SK-N-SH (cell line): Measurements from ENCODE around the gene SETBP1. TPM values are rescaled to one million over a fixed set of nuclear protein-coding genes. Genes with fewer than 3 reads are reported as not detected.

Source experiments
- CTCF ChIA-PET: fragments of 300-600, 350-600 bp; formaldehyde crosslinking; extraction: SDS; loops from one replicate; lab custom pipeline; 2021; lab: Yijun Ruan, JAX
- POLR2A ChIA-PET: fragments of 350-600 bp; sonication (Branson Sonifier 250); formaldehyde crosslinking; extraction: SDS; loops from one replicate; lab custom pipeline; 2020; ENCODE audit warnings: antibody characterized with exemption, inconsistent platforms; lab: Yijun Ruan, JAX
- DNase-seq: peaks from one replicate; pipeline ENCODE4 v3.0.0; 2012
- H2AFZ ChIP-seq: fragments of 200-600 bp; sonication (generic); 2 replicates; pipeline ENCODE4 v1.8.1; 2016; ENCODE audit warnings: antibody characterized with exemption, mild to moderate bottlenecking, low read depth
- H3F3A ChIP-seq: fragments of 200-600 bp; sonication (generic); replicated peaks from 2 replicates; pipeline ENCODE3; 2016; ENCODE audit warnings: antibody characterized with exemption, mild to moderate bottlenecking; ENCODE audit not compliant: insufficient read depth
- H3K27ac ChIP-seq, 2 experiments: fragments of 200-500 bp in 1 of 2; fragments of 200-600 bp in 1 of 2; sonication (Bioruptor generic) in 1 of 2; sonication (generic), shearing (Covaris generic) in 1 of 2; 2 replicates each; pipeline versions ENCODE4 v1.5.1 to v1.6.1; 2014 to 2016; ENCODE audit warnings: low read depth in 2 of 2, inconsistent platforms in 1 of 2, low read length in 1 of 2, mild to moderate bottlenecking in 1 of 2, mixed read lengths in 1 of 2
- H3K27me3 ChIP-seq: fragments of 200-600 bp; sonication (generic), shearing (Covaris generic); 2 replicates; pipeline ENCODE4 v1.6.1; 2016; ENCODE audit warnings: mixed run types; ENCODE audit not compliant: insufficient read depth
- H3K36me3 ChIP-seq, 2 experiments: fragments of 200-500 bp in 1 of 2; fragments of 200-600 bp in 1 of 2; sonication (Bioruptor generic) in 1 of 2; sonication (generic) in 1 of 2; replicated peaks in 1 of 2; 2 replicates each; pipeline versions ENCODE3 to v1.5.1; 2014 to 2016; ENCODE audit warnings: low read length in 1 of 2, mild to moderate bottlenecking in 1 of 2; ENCODE audit not compliant: insufficient read depth in 2 of 2, control insufficient read depth in 1 of 2
- H3K4me1 ChIP-seq, 2 experiments: fragments of 200-500 bp in 1 of 2; fragments of 200-600 bp in 1 of 2; sonication (Bioruptor generic) in 1 of 2; sonication (generic), shearing (Covaris generic) in 1 of 2; 2 replicates each; pipeline versions ENCODE4 v1.5.1 to v1.6.1; 2014 to 2016; ENCODE audit warnings: low read depth in 1 of 2, low read length in 1 of 2, mixed run types in 1 of 2; ENCODE audit not compliant: insufficient read depth in 2 of 2, control insufficient read depth in 1 of 2
- H3K4me2 ChIP-seq: fragments of 200-600 bp; sonication (generic), shearing (Covaris generic); 2 replicates; pipeline ENCODE4 v1.6.1; 2017; ENCODE audit warnings: mixed run types
- H3K4me3 ChIP-seq, 2 experiments: fragments of 200-500 bp in 1 of 2; fragments of 200-600 bp in 1 of 2; sonication (Bioruptor generic) in 1 of 2; sonication (generic), shearing (Covaris generic) in 1 of 2; 2 replicates each; pipeline versions ENCODE4 v1.5.1 to v1.8.1; 2014 to 2016; ENCODE audit warnings: low read depth in 2 of 2, inconsistent platforms in 1 of 2, low read length in 1 of 2, mild to moderate bottlenecking in 1 of 2, mixed read lengths in 1 of 2, moderate library complexity in 1 of 2
- H3K79me2 ChIP-seq: fragments of 200-600 bp; sonication (generic); 2 replicates; pipeline ENCODE4 v1.8.1; 2017; ENCODE audit warnings: mild to moderate bottlenecking; ENCODE audit not compliant: insufficient read depth
- H3K9ac ChIP-seq: fragments of 200-600 bp; sonication (generic); 2 replicates; pipeline ENCODE4 v1.6.1; 2017; ENCODE audit warnings: mixed run types
- H3K9me2 ChIP-seq: fragments of 200-600 bp; sonication (generic); 2 replicates; pipeline ENCODE4 v1.6.1; 2017; ENCODE audit warnings: mixed run types
- H3K9me3 ChIP-seq: fragments of 200-600 bp; sonication (generic); 2 replicates; pipeline ENCODE4 v1.6.1; 2017; ENCODE audit warnings: mixed run types, mild to moderate bottlenecking, moderate library complexity
- H4K20me1 ChIP-seq: fragments of 200-600 bp; sonication (generic); 2 replicates; pipeline ENCODE4 v1.6.1; 2017; ENCODE audit warnings: mild to moderate bottlenecking, mixed run types; ENCODE audit not compliant: insufficient read depth
- ELF1 ChIP-seq: IDR thresholded peaks from 2 replicates; pipeline ENCODE4 v1.4.0; 2012
- EP300 ChIP-seq, 2 experiments: IDR thresholded peaks; 2 replicates each; pipeline versions ENCODE4 v1.4.0 to v1.6.1; 2012; ENCODE audit warnings: borderline replicate concordance in 1 of 2, low read depth in 1 of 2, low read length in 1 of 2
- FOSL2 ChIP-seq: IDR thresholded peaks from 2 replicates; pipeline ENCODE4 v1.4.0; 2012; ENCODE audit warnings: low read depth, mild to moderate bottlenecking, moderate library complexity, borderline replicate concordance
- FOXM1 ChIP-seq: IDR thresholded peaks from 2 replicates; pipeline ENCODE4 v1.4.0; 2012; ENCODE audit warnings: low read depth, mild to moderate bottlenecking
- GABPA ChIP-seq: IDR thresholded peaks from 2 replicates; pipeline ENCODE4 v1.4.0; 2012; ENCODE audit warnings: low read depth, mild to moderate bottlenecking
- JUND ChIP-seq: IDR thresholded peaks from 2 replicates; pipeline ENCODE4 v1.4.0; 2012
- NFIC ChIP-seq: IDR thresholded peaks from 2 replicates; pipeline ENCODE4 v1.4.0; 2012; ENCODE audit warnings: borderline replicate concordance
- NRF1 ChIP-seq: IDR thresholded peaks from 2 replicates; pipeline ENCODE4 v1.6.1; 2012; ENCODE audit warnings: low read depth, mild to moderate bottlenecking, low read length
- POLR2AphosphoS5 ChIP-seq: IDR thresholded peaks from 2 replicates; pipeline ENCODE4 v1.6.1; 2012; ENCODE audit warnings: low read depth, low read length
- RAD21 ChIP-seq: IDR thresholded peaks from 2 replicates; pipeline ENCODE4 v1.6.1; 2012; ENCODE audit warnings: mild to moderate bottlenecking, low read length
- RCOR1 ChIP-seq: fragments of 150-350 bp; IDR thresholded peaks from 2 replicates; pipeline ENCODE4 v1.6.1; 2017; ENCODE audit warnings: antibody characterized with exemption, low read length
- RXRA ChIP-seq: IDR thresholded peaks from 2 replicates; pipeline ENCODE4 v1.4.0; 2012; ENCODE audit warnings: low read depth, mild to moderate bottlenecking, borderline replicate concordance
- SIN3A ChIP-seq: IDR thresholded peaks from 2 replicates; pipeline ENCODE4 v1.6.1; 2012; ENCODE audit warnings: low read depth, mild to moderate bottlenecking, low read length, moderate library complexity, borderline replicate concordance
- TCF12 ChIP-seq: IDR thresholded peaks from 2 replicates; pipeline ENCODE4 v1.4.0; 2012
- TEAD4 ChIP-seq: IDR thresholded peaks from 2 replicates; pipeline ENCODE4 v1.4.0; 2012; ENCODE audit warnings: mild to moderate bottlenecking, borderline replicate concordance; ENCODE audit not compliant: insufficient read depth
- YY1 ChIP-seq: IDR thresholded peaks from 2 replicates; pipeline ENCODE4 v1.4.0; 2012; ENCODE audit warnings: low read depth, mild to moderate bottlenecking
- WGBS: methylation state at CpG from one replicate; pipeline ENCODE4 v1.1.6; 2017; ENCODE audit warnings: low lambda C conversion rate; 5-methylcytosine and 5-hydroxymethylcytosine counted together
- polyA plus RNA-seq, 3 experiments: library from polyadenylated mRNA; depleted of rRNA; stranded (reverse); fragments of >200 nt; gene quantifications; 2 replicates each; pipeline ENCODE4 v1.2.3, GENCODE V29; 2012
- TF ChIP-seq, protein P1 (sequence below): fragments of 150-350 bp; IDR thresholded peaks from 2 replicates; pipeline ENCODE4 v1.6.1; 2016; ENCODE audit warnings: mild to moderate bottlenecking, low read depth, low read length
- TF ChIP-seq, protein P2 (sequence below): IDR thresholded peaks from 2 replicates; pipeline ENCODE4; 2012
- TF ChIP-seq, protein P3 (sequence below): IDR thresholded peaks from 2 replicates; pipeline ENCODE4 v1.4.0; 2012; ENCODE audit warnings: low read depth, borderline replicate concordance
- TF ChIP-seq, protein P4 (sequence below): fragments of 150-350 bp; IDR thresholded peaks from 2 replicates; pipeline ENCODE4 v1.6.1; 2017; ENCODE audit warnings: antibody characterized with exemption, low read length, low read depth, borderline replicate concordance
- TF ChIP-seq, protein P5 (sequence below): IDR thresholded peaks from 2 replicates; pipeline ENCODE4 v1.4.0; 2012; ENCODE audit warnings: low read depth

The SETBP1 gene
- polyA plus RNA-seq, 1 of the 3 experiments (the other 2 are of a cell fraction): 3.0 TPM

DNA sequence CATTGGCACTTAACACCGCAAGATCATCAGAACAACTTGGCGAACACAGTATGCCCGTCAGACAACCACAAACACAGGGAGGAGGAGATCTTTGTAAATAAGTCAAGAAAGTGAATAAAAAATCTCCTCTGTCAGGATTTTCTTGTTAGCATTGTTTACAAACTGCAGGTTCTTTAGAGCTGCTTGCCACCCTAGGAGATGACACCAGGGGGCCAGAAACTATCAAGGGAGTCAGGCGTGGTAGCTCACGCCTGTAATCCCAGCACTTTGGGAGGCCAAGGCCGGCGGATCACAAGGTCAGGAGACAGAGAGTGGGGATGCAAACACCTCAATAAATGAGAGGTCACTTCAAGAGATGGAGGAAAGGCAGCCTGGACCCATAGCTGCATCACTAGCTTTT, 428.1 kb downstream of the SETBP1 start (continued):
- no peak for TF ChIP-seq TCF12
- TF ChIP-seq, protein P1, sequence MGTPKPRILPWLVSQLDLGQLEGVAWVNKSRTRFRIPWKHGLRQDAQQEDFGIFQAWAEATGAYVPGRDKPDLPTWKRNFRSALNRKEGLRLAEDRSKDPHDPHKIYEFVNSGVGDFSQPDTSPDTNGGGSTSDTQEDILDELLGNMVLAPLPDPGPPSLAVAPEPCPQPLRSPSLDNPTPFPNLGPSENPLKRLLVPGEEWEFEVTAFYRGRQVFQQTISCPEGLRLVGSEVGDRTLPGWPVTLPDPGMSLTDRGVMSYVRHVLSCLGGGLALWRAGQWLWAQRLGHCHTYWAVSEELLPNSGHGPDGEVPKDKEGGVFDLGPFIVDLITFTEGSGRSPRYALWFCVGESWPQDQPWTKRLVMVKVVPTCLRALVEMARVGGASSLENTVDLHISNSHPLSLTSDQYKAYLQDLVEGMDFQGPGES: no peak

DNA sequence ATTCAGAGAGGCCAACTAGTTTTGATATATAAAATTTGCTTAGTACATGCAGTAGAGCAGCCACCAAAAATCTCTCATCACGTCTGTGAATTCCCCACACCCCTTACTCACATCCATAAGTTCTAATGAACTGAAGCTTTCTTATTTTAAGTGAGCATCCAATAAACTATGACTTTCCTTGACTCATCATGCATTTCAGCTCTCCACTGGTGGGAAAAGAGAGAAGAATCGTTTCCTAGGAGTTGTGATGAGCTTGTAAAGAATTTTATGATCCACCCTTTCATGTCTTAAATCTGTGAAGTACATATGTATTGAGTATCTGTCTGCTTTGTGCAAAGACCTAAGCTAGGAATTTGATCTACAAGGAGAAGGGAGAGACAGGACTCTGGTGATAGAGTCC, 428.6 kb downstream of the SETBP1 start:
- WGBS: 58% methylated on average over 2 of the region's 2 CpGs
- Histone ChIP-seq H3K9me3 (no peaks in the 10 kb centered on the region), H3K9ac (no peak overlapping the region), H3K4me2 (no peak overlapping the region)
- TF ChIP-seq, protein P2, sequence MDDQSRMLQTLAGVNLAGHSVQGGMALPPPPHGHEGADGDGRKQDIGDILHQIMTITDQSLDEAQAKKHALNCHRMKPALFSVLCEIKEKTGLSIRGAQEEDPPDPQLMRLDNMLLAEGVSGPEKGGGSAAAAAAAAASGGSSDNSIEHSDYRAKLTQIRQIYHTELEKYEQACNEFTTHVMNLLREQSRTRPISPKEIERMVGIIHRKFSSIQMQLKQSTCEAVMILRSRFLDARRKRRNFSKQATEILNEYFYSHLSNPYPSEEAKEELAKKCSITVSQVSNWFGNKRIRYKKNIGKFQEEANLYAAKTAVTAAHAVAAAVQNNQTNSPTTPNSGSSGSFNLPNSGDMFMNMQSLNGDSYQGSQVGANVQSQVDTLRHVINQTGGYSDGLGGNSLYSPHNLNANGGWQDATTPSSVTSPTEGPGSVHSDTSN: no peak
- no peak for TF ChIP-seq TCF12
- TF ChIP-seq RXRA: no peak
- TF ChIP-seq ELF1: no peak
- no peak for TF ChIP-seq SIN3A
- no peak for TF ChIP-seq RCOR1
- TF ChIP-seq NRF1: no peak
- no peak for TF ChIP-seq JUND
- TF ChIP-seq YY1: no peak
- no peak for TF ChIP-seq GABPA
- TF ChIP-seq, protein P3, sequence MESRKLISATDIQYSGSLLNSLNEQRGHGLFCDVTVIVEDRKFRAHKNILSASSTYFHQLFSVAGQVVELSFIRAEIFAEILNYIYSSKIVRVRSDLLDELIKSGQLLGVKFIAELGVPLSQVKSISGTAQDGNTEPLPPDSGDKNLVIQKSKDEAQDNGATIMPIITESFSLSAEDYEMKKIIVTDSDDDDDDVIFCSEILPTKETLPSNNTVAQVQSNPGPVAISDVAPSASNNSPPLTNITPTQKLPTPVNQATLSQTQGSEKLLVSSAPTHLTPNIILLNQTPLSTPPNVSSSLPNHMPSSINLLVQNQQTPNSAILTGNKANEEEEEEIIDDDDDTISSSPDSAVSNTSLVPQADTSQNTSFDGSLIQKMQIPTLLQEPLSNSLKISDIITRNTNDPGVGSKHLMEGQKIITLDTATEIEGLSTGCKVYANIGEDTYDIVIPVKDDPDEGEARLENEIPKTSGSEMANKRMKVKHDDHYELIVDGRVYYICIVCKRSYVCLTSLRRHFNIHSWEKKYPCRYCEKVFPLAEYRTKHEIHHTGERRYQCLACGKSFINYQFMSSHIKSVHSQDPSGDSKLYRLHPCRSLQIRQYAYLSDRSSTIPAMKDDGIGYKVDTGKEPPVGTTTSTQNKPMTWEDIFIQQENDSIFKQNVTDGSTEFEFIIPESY: no peak
- no peak for TF ChIP-seq TEAD4
- no peak for TF ChIP-seq EP300 (IDR thresholded peaks at IDR 0.05; ENCODE audit: borderline replicate concordance in 1 of 2, low read depth in 1 of 2, low read length in 1 of 2)
- TF ChIP-seq, protein P4, sequence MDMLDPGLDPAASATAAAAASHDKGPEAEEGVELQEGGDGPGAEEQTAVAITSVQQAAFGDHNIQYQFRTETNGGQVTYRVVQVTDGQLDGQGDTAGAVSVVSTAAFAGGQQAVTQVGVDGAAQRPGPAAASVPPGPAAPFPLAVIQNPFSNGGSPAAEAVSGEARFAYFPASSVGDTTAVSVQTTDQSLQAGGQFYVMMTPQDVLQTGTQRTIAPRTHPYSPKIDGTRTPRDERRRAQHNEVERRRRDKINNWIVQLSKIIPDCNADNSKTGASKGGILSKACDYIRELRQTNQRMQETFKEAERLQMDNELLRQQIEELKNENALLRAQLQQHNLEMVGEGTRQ: no peak
- no peak for TF ChIP-seq NFIC
- no peak for TF ChIP-seq FOSL2
- TF ChIP-seq, protein P5, sequence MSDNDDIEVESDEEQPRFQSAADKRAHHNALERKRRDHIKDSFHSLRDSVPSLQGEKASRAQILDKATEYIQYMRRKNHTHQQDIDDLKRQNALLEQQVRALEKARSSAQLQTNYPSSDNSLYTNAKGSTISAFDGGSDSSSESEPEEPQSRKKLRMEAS: no peak
- no peak for TF ChIP-seq RAD21
- TF ChIP-seq POLR2AphosphoS5: no peak
- TF ChIP-seq FOXM1: no peak
- TF ChIP-seq, all 33 proteins: peak for 0
- no peak overlapping the region for H3K4me3 ChIP-seq
- ChIA-PET POLR2A (no interaction called here), CTCF (interaction anchor here (0.9 kb wide), 1 partner anchor 274 kb away, joined by 3 read pairs; no protein-coding TSS in a partner anchor)
- no peaks in the 10 kb centered on the region for H3K36me3 ChIP-seq
- H3K4me1 ChIP-seq: peaks cover 0 to 4% of the 10 kb centered on the region in 2 experiments; a peak in 3 of 4 replicates
- no peaks in the 10 kb centered on the region for H3K9me2 ChIP-seq
- no peak for DNase-seq
- H3K27me3 ChIP-seq: no peaks in the 10 kb centered on the region
- no peak overlapping the region for H2AFZ ChIP-seq
- H3F3A ChIP-seq: no peaks in the 10 kb centered on the region
- H3K79me2 ChIP-seq: no peaks in the 10 kb centered on the region
- H3K27ac ChIP-seq: no peak overlapping the region
- no peaks in the 10 kb centered on the region for H4K20me1 ChIP-seq
